NCI-H1092 (cell line): Measurements from ENCODE around the gene NMBR.
"Not testable (repeated sequence)": the region's sequence is repeated elsewhere in the genome, so short reads cannot be mapped to it uniquely, and the experiment has no call there.

Source experiments
- DNase-seq: peaks from one replicate; lab custom pipeline; 2025; lab: John Stamatoyannopoulos, UW

NMBR gene

DNA sequence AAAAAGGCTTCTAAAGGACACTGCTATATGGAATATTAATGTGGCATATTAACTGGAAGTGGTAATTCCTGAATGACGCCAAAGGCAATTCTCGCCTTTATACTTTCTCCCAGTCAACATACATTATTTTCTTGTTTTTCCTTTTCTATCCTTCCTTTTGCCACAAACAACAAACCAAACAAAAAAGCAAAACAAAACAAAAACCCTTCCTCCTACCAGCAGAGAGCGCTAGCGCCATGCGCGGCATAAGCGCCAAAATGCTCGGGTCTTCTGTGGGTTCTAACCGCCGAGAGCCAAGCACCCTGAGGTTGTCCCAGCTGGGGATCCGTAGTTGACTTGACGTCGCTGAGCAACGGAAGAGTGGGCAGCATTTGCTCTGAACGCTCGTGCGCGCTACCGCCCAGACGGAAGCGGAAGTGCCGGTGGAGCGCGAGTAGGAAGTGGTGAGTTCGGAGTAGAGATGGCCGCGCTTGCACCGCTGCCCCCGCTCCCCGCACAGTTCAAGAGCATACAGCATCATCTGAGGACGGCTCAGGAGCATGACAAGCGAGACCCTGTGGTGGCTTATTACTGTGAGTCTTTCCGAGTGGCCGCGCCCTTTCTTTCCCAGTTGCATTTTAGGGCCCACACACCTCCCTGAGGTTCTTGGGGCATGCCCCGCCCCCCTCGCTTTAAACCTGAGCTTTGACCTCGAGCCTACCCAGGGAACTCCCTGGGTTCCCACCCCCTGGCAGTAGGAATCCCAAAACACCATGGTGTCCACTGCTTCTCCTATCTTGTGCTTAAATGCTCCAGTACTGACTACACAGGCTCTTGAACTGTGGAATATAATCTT, at the start of gene NMBR, which contains the start of gene VTA1:
Gene NMBR, minus strand, starts transcription at position 295 of the 835 bp plus-strand sequence. CDS start 58,464 bp downstream, outside the sequence.
Gene VTA1, plus strand, starts transcription at position 436 of the 835 bp plus-strand sequence. Its CDS starts 25 bp downstream, at position 461.
- peak; percentile 94 for DNase-seq

DNA sequence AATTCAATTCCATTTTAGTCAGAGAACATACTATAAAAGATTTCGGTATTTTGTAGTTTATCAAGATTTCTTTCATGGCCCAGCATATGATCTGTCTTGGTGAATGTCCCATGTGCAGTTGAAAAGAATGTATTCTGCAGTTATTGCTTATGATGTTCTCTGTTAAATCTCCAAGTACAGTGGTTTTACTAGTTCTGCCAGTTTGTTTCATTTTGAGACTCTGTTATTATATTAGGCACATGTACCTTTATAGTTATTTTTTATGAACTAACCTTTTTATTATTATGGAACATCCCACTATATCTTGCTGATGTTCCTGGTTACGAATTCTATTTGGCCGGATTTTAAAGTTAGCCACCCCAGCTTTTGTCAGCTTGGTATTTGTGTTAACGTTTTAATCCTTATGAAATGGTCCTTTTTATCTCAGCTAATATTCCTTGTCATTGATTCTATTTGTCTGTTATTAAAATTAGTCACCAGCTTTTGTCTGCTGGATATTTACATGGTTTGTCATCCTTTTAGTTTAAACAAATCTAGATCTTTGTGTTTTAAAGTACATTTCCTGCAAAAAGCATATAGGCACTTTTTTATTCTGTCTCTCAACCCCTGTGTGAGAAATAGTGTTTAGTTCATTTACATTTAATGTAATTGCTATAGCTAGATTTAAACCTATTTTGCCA, 49.1 kb upstream of the NMBR start:
- DNase-seq, result no peak

DNA sequence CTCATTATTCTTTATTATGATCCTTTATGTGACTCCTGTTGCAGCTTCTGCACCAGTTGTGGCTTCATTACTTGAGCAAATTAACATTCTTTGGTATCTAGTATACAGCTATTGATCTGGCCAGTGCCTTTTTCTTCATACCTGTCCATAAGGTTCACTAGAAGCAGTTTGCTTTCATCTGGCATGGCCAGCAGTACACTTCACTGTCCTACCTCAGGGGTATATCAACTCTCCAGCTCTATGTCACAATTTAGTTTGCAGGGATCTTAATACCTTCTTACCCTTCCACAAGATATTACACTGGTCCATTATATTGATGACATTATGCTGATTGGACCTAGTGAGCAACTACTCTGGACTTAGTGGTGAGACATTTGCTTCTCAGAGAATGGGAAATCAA, 46.7 kb upstream of the NMBR start:
- DNase-seq, result no peak

DNA sequence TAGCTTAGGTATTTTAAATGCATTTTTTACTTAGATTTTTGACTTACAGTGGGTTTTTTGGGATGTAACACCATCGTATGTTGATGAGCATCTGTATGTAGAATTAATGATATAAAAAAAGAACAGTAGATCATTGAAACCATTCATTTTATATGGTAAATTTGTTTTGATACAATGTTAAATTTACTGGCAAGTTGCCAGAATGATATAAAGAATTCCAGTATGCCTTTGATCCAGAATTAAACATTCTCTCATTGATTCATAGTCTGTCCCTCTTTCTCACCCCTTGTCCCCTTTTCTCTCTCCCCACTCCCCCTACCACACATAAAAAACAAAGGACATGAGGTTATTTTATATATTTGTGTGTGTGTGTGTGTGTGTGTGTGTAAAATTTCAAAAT, 45.4 kb upstream of the NMBR start:
- no peak for DNase-seq

DNA sequence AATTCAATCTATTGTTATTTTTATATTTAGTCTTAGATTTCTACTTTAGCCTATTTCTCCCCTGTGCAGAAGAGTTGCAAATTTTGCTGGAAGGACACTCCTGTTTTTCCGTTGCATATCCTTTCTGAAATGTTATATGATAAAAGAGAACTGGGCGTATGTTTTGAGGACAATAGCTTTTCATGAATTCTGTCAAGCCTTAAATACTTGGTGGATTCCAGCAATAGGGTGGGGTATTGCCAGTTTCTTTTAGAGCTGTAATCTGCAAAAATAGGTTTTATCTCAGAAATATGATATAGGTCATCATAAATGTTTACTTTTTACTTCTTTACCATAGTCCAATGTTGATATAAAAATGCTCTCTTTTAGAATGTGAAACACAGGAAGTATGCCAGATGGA, 42.1 kb upstream of the NMBR start:
- no peak for DNase-seq

DNA sequence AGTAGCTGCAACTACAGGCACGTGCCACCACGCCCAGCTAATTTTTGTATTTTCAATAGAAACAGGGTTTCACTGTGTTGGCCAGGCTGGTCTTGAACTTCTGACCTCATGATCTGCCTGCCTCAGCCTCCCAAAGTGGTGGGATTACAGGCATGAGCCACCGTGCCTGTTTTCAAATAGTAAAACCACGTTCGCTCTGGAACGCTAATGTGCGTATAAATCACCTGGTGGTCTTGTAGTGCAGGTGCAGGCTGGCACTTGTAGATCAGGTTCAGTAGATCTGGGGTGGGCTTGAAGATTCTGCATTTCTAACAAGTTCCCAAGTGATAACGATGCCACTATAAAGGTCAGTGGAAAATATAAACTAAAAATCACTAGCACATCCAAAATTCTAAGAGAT, 41.4 kb upstream of the NMBR start:
- DNase-seq, result not testable (repeated sequence)

DNA sequence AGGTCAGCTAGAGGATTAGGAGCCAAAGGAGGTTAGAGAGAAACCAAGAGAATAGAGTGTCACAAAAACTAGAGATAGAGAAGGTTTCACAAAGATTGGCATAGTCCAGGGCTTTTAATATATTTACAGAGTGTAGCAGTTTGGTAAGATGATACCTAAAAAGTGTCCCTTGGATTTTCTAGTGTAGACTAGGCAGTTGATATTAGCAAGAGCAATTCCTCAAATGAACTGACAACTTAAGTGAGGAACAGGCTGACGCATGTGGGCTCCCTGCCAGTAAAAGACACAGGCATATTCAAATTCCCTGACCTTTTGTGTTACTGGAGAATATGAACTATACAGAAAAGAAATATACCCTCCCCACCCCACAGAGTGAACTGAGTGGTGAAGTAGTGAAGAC, 40.3 kb upstream of the NMBR start:
- no peak for DNase-seq

DNA sequence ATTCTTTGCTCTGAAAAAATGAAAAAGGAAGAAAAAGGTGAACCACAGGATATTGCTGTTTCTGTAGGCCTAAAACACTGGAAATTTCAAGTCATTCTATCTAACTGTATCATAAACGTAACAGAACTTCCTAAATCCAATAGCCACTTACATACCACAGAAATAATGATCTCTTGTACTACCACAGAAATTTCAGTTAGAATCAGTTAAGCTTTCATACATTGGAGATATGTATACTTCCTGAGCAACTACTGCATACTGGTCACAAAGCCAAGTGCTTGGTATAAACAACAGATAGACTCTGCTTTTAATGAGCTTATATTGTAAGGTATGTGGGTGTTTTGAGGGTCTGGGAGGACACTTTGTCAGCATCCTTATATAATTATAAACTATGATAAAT, 38.7 kb upstream of the NMBR start:
- DNase-seq, result no peak

DNA sequence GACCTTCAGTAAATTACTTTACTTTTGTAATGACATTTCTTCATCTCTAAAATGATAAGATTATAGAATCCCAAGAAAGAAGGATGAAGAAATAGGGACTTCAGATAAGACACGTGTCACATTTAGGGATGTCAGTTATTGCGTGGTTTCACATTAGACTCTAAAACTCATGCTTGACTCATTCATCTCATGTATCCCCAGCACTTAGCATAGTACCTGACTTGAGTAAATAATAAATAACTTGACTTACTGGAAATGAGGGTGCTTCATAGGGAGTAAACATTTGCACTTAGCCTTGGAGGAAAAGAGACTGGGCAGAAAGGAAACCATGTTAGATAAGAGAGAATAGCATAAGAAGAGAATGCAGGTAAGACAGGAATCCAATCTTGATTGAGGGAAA, 37.4 kb upstream of the NMBR start:
- DNase-seq, result no peak

DNA sequence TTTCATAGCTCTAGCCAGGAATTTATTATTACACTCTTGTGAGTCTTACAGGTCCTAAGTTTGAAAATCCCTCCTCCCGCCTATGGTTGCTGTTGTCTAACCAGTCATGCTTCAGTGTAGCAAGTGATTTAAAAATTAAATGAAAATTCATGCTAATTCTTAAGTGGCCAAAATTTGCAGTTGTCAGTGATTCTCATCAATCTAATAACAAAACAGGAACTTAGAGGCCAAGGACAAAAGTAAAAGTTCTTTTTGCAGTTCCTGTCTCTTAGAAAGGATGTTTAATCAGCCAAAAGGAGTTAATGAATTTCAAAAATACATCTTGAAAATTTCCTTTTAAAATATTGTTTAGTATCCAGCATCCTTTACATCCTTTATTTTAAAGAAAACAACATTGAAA, 36.4 kb upstream of the NMBR start:
- DNase-seq, result no peak

DNA sequence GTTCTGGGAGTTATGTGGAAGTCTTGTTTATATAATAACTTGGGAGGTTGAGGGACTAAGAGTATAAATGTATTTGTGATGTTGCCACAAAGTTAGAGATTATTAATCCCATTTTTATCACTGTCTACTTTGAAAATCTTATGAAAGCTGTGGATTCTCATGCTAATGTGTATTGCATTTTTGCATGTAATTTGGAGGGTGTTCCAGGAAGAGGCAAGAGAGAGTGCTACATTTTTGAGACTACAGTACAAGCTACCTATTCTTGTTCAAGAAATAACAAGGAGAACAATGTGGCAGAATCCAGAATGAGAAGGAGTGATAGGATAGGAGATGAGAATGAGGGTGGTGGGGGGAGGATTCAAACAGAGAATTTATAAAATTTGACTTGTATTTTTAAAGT, 35.1 kb upstream of the NMBR start:
- DNase-seq, result no peak

DNA sequence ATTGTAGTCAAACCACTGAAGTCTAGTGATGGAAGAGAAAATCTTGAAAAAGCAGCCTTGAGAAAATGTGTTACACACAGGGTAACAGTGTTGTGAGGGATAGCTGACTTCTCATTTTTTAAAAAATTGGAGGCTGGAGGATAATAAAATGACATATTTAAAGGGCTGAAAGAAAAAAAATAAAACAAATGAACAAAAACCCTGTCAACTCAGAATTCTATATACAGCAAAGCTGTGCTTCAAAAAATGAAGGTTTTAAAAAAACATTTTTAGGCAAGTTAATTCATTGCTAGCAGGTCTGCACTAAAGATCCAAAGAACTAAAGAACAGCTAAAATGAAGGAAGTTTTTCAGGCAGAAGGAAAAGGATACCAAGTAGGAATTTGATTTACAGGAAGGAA, 31.2 kb upstream of the NMBR start:
- DNase-seq, result no peak

DNA sequence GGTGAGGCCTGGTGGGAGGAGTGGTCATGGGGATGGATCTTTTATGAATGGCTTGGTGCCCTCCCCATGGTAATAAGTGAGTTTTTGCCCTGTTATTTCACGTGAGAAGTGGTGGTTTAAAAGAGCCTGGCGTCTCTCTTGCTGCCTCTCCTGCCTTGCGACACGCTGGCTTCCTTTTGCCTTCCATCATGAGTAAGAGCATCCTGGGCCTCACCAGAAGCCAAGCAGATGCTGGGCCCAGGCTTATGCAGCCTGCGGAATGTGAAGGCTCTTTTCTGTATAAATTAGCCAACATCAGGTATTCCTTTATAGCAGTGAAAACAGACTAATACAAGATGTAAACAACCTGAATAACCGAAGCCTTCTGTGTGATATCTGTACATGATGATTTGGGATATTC, 27.8 kb upstream of the NMBR start:
- DNase-seq, result no peak

DNA sequence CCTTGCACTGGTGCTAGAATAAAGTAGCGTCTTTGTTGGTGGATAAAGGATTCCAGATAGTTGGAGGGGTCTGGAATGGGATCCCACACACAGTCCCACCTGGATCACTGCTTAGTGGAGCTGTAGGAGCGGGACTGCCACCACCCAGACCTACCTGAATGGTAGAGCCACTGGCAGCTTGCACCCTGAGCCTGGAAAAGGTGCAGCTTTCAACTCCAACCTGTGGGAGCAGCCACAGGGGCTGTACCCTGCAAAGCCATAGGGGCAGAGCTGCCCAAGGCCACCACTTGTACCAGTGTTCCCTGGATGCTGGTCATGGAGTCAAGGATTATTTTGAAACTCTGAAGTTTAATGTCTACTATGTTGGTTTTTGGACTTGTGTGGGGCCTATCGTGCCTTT, 27.1 kb upstream of the NMBR start:
- no peak for DNase-seq

DNA sequence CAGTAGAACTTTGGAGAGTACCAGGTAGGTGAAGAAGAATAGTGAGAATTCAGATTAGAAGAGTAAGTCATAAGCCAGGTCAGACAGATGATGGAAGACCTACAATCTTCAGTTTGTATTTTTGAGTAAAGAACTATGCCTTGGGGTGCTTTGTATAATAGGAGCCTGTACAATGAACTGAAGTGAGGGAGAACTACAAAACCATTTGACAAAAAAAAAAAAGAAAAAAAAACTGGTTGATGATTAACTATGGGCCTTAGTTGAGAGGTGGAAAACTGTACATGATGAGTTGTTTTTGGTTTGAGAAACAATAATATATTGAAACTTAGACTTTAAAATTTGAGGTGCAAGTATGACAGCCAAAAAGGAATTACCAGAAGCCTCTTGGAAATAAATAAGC, 25.8 kb upstream of the NMBR start:
- no peak for DNase-seq

DNA sequence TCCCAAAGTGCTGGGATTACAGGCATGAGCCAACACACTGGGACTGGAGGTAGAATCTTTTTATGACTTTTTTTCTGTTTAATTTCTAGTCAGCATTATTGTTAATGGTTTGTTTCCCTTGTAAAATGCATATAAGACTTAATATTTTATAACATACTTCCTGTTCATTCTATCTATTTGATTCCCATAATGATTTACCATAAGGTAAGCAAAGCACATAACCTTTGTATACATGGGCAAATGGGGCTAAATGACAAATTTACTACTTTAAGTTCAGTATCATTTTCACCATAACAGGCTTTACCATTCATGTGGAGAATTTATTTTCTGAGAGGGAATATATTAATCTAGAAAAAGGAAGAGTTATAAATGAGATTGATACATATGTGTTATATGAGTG, 24.4 kb upstream of the NMBR start:
- no peak for DNase-seq

DNA sequence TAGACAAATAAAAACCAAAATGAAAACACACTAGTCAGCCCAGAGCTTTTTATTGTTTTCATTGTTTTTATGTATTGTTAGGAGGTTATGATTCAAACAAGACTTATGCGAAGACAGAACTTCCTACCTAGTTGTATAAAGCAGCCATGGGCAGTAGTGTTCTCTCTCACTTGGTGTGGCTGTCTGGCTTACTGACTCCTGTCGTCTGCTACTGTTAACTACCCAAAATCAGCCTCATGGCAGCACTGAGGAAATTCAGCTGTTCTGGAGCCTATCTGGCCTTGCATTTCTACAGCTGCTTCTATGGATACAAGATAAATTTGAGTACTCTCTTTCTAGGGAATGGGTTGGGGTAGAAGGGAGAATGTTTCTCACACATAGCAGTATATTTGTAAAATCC, 20.6 kb upstream of the NMBR start:
- no peak for DNase-seq

DNA sequence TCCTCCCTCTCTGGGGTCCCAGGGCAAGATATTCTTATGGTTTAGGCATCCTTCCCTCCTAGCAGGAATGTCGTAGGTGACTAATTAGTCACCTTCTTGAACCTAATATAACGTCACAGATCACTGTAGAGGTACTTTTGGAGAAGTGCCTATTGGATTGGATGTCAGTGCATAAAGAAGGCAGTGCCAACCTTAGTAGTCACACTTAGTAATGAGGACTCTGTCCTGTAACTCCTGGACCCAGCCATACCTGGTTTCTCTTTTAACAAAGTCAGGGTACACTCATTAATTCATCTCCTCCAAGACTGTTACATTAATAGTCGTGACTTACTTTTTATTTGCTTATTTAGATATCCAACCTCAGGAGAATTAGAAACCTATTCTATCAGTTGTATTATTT, 20.1 kb upstream of the NMBR start:
- DNase-seq, result no peak

DNA sequence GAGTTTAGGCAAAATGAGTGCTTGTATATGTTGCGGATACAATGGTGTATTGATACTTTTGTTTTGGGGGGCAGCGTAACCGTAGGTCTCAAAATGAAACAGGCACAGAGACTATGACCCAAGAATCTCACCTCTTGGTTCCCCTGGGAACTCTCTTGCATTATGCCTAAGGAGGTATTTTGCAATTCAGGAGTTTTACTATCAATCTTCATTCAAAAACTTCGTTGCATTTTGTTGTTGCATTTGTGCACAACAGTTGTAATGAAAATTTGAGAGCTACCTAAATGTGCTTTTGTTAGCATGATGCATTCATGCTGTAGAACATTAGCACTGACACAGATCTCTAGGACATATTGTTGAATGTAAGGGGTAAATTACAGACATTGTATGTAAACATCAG, 18.3 kb upstream of the NMBR start:
- DNase-seq, result no peak

DNA sequence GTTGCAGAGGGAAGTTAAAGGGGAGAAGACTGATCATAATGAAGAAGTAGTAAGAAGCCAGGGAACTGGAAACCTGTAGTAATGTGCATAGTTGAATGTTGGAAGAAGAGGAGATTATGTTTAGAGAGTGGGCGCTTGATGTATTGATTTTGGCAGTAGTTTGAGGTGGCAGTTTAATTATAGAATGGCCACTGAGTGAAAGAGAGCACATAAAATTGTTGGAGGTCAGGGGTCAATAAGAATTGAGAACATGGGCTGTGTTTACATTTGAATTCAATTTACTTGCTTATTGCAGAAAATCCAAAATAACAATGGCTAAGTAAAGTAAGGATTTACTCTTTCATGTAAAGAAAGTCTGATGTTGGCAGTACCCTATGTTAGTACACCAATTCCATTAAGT, 15.9 kb upstream of the NMBR start:
- DNase-seq, result peak; percentile 0

DNA sequence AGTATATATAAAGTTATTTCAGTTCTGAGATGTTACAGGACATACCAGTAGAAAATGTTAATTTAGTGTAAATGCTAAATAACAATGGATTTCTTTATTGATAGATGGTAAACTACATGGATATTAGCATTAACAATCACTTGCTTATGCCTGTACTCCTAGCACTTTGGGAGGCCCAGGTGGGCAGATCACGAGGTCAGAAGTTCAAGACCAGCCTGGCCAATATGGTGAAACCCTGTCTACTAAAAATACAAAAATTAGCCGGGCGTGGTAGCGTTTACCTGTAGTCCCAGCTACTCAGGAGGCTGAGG, 9.8 kb upstream of the NMBR start:
- DNase-seq, result not testable (repeated sequence)

DNA sequence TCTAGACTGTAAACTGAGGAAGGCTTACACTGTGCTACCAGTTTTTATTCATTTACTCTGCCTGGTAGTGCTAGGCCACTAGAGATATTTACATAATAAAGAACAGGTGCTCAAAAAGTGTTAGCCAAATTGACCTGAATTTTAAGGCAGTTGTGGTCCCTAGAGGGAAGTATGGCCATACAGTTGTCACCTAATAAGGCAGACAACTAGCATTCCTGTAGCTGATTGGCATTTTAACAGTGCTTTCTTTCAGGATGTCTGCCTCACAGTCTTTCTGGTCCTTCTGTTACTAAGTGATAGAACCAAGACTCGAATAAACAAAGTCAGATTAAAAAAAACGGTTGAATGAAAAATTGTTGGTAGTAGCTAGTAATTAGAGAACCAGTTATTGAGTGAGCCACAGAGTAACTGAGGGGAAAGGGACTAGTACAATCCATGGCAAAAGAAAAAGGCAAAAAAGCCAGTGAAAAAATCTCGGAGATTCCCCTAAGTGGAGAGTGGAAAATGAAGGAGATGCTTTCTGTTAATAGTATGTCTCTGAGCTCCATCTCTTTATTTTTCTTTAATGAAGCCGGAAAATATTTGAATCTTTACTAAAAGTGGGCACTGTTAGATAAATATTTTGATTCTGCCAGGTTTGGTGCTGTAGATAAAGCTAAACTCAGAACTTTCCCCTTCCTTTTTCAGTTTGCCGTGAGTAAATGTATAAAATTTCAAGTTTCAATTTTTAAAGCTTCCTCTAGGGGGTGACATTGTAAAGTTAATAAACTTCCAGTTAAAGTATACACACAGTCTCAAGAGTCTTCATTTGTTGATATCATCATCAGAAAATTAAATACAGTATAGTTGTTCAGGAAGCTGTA, 9.2 kb upstream of the NMBR start:
- DNase-seq, result no peak

DNA sequence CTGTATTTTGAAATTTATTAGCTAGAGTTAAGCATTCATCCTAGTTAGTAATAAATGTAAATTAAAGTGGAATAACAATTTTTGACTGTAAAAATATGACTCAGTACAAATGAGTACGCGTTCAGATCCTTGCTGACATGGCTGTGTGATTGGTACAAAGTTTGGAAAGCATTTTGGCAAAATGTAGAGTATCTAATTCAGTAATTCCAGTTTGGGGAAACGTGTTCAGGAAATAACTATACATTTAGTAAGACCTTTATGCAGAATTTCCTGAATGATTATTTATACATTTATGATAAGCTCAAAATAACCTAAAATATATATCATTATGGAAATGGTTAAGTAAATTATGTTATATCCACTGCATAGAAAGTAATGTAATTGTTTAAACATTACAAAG, 8.2 kb upstream of the NMBR start:
- no peak for DNase-seq
